ENCODE results near the gene PRR20D. TPM values are rescaled to one million over a fixed set of nuclear protein-coding genes. Genes with fewer than 3 reads are reported as not detected.

Gene PRR20D
- total and polyA plus RNA-seq, 2 of the 8 experiments (the other 6 are each of a cell fraction or from before 2014, with no cell fraction given) = not detected

DNA sequence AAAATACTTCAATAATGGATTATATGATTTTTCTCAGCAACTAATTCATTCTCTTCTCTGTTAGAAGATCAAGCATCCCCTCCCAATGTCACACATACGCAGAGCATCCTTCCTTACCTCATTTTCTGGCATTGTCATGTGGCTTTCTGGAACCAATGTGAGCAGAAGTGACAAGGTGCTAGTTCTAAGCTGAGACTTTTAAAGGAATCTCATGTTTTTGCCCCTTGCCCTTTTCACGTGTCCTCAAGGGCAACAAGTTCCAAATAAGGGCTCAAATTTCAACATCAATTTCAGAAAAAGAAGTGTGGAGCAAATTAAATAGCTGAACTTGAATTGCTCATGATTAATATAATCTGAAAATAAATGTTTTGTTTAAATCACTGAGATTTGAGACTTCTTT lies 24.3 kb upstream of the PRR20D start (continued):
- TF ChIP-seq CHD7 (IDR thresholded peaks at IDR 0.05; ENCODE audit: insufficient replicate concordance, low read length) (no peak), BACH1 (IDR thresholded peaks at IDR 0.05; ENCODE audit: low read length) (no peak), SP4 (IDR thresholded peaks at IDR 0.05; ENCODE audit: low read length) (no peak), TAF1 (IDR thresholded peaks at IDR 0.05; ENCODE audit: low read depth, low read length) (no peak), SP1 (IDR thresholded peaks at IDR 0.05; ENCODE audit: low read depth, low read length) (no peak), RAD21 (IDR thresholded peaks at IDR 0.05 in 1 of 2, conservative IDR thresholded peaks at IDR 0.05 in 1 of 2; ENCODE audit: low read depth in 2 of 2, low read length in 2 of 2) (no peak), CBX8 (IDR thresholded peaks at IDR 0.05; ENCODE audit: borderline replicate concordance, low read depth, low read length) (no peak), RXRA (IDR thresholded peaks at IDR 0.05; ENCODE audit: insufficient read depth, low read depth, low read length) (no peak), CHD2 (IDR thresholded peaks at IDR 0.05; ENCODE audit: low read length) (no peak), MAFK (IDR thresholded peaks at IDR 0.05; ENCODE audit: low read depth, low read length) (no peak)
